ENCODE measurements around the gene GATB.

GATB gene, protein sequence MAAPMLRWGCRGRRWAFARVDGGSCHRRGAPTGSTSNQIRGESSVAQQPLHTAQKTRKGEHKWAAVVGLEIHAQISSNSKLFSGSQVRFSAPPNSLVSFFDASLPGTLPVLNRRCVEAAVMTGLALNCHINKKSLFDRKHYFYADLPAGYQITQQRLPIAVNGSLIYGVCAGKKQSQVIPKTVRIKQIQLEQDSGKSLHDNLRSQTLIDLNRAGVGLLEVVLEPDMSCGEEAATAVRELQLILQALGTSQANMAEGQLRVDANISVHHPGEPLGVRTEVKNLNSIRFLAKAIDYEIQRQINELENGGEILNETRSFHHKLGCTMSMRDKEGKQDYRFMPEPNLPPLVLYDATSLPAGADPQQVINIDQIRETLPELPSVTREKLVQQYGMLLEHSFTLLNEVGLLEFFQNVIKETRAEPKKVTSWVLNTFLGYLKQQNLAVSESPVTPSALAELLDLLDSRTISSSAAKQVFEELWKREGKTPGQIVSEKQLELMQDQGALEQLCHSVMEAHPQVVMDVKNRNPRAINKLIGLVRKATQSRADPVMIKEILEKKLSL

DNA sequence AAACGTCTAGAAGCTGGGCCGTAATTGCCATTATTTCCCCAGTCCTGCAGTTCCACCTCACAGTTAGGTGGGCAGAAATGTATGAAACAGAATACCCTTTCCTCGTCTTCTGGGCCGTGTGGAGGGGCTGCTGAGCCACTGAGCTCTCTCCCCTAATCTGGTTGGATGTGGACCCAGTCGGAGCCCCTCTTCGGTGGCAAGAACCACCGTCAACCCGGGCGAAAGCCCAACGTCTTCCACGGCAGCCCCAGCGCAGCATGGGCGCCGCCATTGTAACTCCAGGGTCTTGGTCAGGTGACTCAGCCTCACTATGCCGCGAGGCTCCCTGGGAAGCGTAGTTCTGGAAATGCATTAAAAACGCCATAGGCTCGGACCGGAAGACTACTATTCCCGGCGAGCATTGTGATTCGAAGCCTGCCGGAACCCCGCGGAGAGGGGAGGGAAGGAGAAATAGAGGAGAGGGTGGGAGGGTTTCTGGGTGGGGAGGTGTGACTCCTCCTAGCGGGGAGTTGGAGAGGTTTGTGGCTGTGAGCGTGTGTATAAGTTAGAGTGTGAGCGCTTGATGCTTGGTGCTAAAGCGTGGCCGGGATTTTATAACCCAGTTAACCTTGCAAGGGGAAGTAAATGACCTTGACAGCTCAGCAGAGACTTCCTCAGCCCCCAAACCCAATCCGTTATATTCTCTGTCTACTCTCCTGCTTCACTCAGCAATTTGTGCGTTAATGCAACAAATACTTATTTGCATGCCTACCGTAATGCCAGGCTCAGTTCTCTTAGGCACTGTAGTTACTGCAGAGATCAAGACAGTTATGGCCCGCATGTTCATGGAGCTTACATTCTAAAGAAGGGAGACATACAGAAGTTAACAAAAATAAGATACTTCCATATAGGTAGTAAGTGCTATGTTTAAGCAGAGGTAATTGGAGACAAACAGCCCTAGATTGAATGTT lies at the start of gene GATB:
Gene GATB, minus strand, starts transcription at position 296 of the 950 bp plus-strand sequence. Its CDS starts 25 bp downstream, at position 271.
- H3K4me1 Mint-ChIP-seq (ENCODE audit: low read depth): peaks cover 19% of the 10 kb centered on the region
- peaks cover 17% of the 10 kb centered on the region for H3K36me3 Mint-ChIP-seq (ENCODE audit: low read depth)
- peaks cover 8% of the 10 kb centered on the region for H3K27me3 Mint-ChIP-seq
- H3K4me3 Mint-ChIP-seq: peak within 1 kb of the TSS; percentile 100
- peaks cover 8% of the 10 kb centered on the region for H3K9me3 Mint-ChIP-seq
- H3K27ac Mint-ChIP-seq: peak within 1 kb of the TSS; percentile 99

DNA sequence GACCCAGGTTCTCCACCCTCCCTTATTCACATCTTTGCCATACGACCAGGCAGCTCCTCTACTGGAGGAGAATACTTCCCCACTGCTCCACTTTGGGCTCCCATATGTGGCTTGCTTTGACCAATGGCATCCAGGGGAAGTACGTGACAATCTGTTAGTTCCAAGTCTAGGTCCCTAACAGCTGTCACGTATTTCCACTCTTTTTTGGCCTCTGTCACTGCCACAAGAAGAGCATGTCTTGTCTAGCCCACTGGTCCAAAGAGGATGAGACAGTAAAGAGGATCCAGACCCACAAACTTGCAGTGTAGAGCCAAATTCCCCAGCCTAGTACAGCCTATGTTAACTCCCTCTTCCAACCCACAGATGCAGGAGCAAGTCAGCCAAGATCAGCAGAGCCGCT lies 49.7 kb upstream of the GATB start:
- H3K9me3 Mint-ChIP-seq: no peaks in the 10 kb centered on the region
- H3K27me3 Mint-ChIP-seq: no peaks in the 10 kb centered on the region
- no peaks in the 10 kb centered on the region for H3K4me1 Mint-ChIP-seq (ENCODE audit: low read depth)
- no peaks in the 10 kb centered on the region for H3K36me3 Mint-ChIP-seq (ENCODE audit: low read depth)
- no peak overlapping the region for H3K4me3 Mint-ChIP-seq
- H3K27ac Mint-ChIP-seq: no peak overlapping the region

DNA sequence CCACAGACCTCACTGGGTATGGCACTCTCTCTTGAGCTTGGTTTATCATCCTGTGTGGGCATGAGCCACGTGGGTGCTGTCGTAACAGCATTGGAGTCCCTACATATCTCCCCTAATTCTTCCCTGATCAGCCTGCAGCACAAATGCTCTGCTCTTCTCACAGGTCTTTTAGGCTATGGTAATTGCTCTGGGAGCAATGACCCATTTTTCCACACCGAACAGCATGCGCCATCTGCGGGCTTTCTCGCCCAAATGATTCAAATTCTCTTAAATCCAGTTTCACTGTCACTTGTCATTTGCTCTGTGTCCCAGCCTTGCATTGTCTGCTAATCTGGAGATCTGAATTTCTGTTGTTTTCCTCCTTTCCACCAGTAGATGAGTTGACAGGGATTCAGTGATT lies 48.9 kb upstream of the GATB start:
- Mint-ChIP-seq H3K4me3 (no peak overlapping the region), H3K27me3 (no peaks in the 10 kb centered on the region), H3K36me3 (ENCODE audit: low read depth) (no peaks in the 10 kb centered on the region), H3K4me1 (ENCODE audit: low read depth) (no peaks in the 10 kb centered on the region), H3K27ac (no peak overlapping the region), H3K9me3 (no peaks in the 10 kb centered on the region)

DNA sequence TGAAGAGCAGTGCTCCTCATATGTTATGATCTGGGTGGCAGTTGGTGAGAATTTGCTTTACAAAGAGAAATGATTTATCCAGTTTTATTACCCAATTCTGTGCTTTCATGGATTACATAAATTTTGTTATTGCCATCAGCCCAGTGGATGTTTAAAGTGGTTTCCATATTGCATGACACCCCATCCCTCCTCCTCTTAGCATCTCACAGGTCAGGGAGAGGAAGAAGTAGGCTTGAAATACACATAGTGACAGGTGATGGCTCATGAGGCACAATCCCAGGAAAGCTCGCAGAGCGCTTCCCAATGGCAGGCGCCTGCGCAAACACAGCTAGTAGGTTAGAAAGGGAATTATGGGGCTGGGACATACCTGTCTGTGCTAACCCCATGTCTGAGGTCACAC lies 47.7 kb upstream of the GATB start:
- H3K4me3 Mint-ChIP-seq: no peak overlapping the region
- H3K36me3 Mint-ChIP-seq (ENCODE audit: low read depth): no peaks in the 10 kb centered on the region
- H3K27me3 Mint-ChIP-seq: no peaks in the 10 kb centered on the region
- H3K9me3 Mint-ChIP-seq: no peaks in the 10 kb centered on the region
- H3K27ac Mint-ChIP-seq: no peak overlapping the region
- no peaks in the 10 kb centered on the region for H3K4me1 Mint-ChIP-seq (ENCODE audit: low read depth)

DNA sequence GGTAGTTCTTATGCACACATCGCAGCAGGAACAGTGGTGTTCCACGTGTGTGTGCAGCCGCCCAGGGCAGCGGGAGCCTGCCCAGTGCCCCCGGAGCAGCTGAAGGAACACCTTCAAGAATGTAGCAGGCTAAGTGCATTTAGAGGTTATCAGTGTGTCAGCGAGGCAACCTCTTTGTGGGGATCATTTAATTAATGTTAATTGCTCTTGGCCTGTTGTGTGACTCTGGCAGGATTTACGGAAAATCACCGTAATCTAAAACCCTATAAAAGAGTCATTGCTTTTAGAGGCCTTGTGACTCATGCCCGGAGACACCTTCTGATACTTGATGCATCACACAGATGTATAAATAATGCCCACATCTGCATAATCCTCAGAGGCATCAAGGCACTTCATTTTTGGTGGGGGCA lies 47.3 kb upstream of the GATB start:
- Mint-ChIP-seq H3K4me3 (no peak overlapping the region), H3K36me3 (ENCODE audit: low read depth) (no peaks in the 10 kb centered on the region), H3K27me3 (no peaks in the 10 kb centered on the region), H3K9me3 (no peaks in the 10 kb centered on the region), H3K4me1 (ENCODE audit: low read depth) (no peaks in the 10 kb centered on the region), H3K27ac (no peak overlapping the region)

DNA sequence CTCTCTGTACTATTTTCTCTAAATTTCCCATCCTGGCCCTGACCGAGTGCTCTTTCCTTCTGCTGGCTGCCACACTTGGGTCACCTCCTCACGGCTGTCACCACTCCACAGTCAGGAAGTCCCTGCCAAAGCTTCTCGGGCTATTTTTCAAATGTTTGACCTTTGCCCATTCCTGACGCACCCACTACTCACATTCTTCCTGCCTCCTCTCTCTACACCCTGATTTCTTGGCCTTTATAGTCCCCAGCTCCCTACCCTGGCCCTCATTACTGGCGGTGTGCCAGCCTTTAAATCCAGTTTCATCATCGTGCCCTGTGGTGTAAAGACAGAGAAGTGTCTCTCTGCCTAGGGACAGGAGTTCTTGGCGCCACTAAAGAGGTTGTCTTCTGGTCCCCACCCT lies 46.4 kb upstream of the GATB start:
- H3K27me3 Mint-ChIP-seq: no peaks in the 10 kb centered on the region
- no peak overlapping the region for H3K4me3 Mint-ChIP-seq
- no peaks in the 10 kb centered on the region for H3K9me3 Mint-ChIP-seq
- no peak overlapping the region for H3K27ac Mint-ChIP-seq
- H3K36me3 Mint-ChIP-seq (ENCODE audit: low read depth): no peaks in the 10 kb centered on the region
- no peaks in the 10 kb centered on the region for H3K4me1 Mint-ChIP-seq (ENCODE audit: low read depth)

DNA sequence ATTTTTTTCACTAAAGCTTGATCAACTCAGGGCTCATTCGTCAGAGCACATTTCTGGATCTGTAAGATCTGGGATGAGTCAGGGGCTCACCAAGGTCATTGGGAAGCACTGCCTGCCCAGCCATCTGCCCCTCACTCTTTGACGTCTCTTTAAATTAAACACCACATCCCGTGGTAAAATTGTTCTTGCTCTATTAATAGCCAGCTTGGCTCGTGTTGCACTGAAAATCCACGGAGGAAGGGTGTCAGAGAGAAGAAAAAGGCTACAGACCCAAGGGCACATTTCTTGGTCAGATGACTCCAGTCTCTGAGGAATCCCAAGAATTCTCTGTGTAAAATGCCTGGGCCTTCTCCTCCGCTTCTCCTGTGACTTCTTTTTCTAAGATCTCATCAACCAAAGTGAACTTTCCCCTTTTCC lies 45.7 kb upstream of the GATB start:
- Mint-ChIP-seq H3K4me1 (ENCODE audit: low read depth) (no peaks in the 10 kb centered on the region), H3K27me3 (no peaks in the 10 kb centered on the region), H3K36me3 (ENCODE audit: low read depth) (no peaks in the 10 kb centered on the region), H3K9me3 (no peaks in the 10 kb centered on the region), H3K27ac (no peak overlapping the region), H3K4me3 (no peak overlapping the region)

DNA sequence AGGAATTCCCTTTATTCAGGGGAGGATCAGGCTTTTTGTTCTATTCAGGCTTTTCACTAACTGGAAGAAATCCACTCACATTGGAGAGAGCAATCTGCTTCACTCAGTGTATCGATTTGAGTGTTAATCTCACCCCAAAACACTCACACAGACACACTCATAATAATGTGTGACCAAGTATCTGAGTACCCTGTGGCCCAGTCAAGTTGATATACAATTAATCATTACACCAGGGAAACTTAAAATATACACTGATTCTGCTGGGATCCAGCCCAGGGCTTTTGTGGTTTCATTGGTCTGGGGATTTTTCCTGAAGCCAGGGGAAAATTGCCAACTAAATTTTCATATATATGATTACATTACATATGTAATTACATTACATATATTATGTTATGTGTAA lies 44.0 kb upstream of the GATB start:
- Mint-ChIP-seq H3K27me3 (no peaks in the 10 kb centered on the region), H3K27ac (no peak overlapping the region), H3K9me3 (no peaks in the 10 kb centered on the region), H3K4me1 (ENCODE audit: low read depth) (no peaks in the 10 kb centered on the region), H3K4me3 (no peak overlapping the region), H3K36me3 (ENCODE audit: low read depth) (no peaks in the 10 kb centered on the region)

DNA sequence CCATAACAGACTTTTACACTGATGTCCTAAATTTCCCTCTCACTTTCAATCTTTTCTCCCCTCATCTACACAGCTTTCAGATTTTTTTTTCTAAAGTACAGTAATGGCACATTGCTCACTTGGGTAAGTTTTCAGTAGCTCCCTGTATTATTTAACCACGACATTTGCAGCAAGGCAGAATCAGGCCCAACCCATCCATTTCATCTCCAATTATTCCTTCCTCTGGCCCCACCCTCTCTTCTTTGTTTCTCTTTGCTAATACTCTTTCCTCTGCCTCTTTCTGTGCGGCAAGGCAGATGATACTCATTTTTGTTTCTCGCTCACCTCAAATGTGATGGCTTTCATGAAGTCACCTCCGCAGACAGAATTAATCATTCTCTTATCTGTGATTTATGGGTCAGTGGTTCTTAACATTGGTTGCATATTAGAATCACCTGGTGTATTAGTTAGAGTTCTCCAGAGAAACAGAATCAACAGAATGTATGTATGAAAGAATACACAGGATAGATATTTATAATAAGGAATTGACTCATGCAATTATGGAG lies 43.4 kb upstream of the GATB start:
- Mint-ChIP-seq H3K4me1 (ENCODE audit: low read depth) (no peaks in the 10 kb centered on the region), H3K36me3 (ENCODE audit: low read depth) (no peaks in the 10 kb centered on the region), H3K4me3 (no peak overlapping the region), H3K27ac (peak overlapping the region; percentile 1), H3K27me3 (no peaks in the 10 kb centered on the region), H3K9me3 (no peaks in the 10 kb centered on the region)

DNA sequence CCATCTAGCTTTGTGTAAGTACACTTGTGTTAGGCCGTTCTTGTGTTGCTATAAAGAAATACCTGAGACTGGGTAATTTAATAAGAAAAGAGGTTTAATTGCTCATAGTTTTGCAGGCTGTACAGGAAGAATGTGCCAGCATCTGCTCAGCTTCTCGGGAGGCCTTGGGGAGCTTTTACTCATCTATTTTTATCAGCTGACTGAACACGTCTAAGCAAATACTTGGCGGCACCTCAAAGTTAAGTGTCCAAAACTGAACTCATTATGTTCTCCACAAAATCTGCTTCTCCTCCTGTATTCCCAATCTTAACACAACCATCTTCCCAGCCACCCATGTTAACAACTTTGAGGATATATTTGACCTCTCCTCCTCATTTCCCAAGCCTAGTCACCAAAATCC lies 42.4 kb upstream of the GATB start:
- Mint-ChIP-seq H3K27me3 (no peaks in the 10 kb centered on the region), H3K4me3 (no peak overlapping the region), H3K27ac (no peak overlapping the region), H3K36me3 (ENCODE audit: low read depth) (no peaks in the 10 kb centered on the region), H3K4me1 (ENCODE audit: low read depth) (no peaks in the 10 kb centered on the region), H3K9me3 (no peaks in the 10 kb centered on the region)

DNA sequence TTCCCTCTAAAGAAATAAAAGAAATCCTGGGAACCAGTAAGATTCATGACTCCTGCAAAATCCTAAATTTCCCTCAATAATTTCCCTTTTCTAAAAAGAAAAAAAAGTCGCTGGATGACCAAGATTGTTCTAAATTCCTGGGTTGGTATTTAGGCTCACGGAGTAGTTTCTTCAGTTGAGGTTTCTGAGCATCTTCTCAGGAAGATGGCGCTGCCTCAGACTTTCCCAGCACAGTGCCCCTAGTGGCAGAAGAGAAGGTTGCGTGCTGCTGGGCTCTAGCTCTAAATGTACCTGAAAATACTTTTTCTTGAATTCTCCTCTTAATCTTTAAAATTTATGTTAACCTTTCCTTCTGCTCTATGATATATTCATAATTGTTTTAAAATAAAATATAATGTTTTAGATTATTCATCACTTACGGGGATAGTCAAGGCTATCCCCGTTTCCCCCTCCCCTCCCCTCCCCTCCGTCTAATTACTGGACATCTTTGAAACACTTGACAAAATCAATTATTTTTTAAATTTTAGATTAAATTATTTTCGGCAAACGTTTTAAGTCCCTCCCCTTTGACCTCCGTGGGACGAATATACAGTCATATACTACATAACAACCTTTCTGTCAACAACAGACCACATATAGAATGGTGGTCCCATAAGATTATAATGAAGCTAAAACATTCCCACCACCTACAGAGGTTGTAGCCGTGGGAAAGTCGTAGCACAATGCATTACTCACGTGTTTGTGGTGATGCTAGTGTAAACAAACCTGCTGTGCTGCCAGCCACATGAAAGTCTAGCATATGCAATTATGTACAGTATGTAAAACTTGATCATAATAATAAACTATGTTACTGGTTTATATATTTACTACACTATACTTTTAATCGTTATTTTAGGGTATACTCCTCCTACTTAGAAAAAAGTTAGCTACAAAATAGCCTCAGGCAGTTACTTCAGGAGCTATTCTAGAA lies 41.0 kb upstream of the GATB start:
- H3K9me3 Mint-ChIP-seq: no peaks in the 10 kb centered on the region
- no peak overlapping the region for H3K4me3 Mint-ChIP-seq
- H3K4me1 Mint-ChIP-seq (ENCODE audit: low read depth): no peaks in the 10 kb centered on the region
- no peak overlapping the region for H3K27ac Mint-ChIP-seq
- no peaks in the 10 kb centered on the region for H3K36me3 Mint-ChIP-seq (ENCODE audit: low read depth)
- H3K27me3 Mint-ChIP-seq: no peaks in the 10 kb centered on the region

DNA sequence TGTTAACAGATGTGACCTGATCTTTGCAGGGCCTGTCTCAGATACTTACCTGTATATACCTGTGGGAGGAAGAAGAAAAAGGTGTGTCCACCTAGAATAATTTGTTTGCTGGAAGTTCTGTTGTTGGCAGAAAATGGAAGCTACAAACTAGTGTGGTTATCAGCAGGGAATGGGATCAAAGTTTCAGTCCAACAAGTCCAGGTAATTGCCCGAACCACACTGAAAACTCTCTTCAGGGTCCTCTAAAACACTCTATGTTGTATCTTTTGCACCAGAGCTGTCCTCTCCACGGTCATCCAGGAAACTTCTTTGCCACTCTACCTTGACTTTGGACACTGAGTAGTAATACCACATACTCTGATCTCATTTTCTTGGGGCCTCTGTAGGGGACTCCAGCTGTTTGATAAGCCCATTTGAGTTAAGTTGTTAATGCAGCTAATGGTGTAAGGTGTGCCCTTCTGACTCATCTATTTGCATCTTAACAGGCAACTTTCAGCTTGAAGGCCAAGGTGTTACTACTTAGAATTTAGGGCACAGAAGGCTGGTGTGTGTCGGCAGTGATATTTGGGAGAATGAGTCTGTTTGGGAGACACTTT lies 38.7 kb upstream of the GATB start:
- Mint-ChIP-seq H3K27ac (no peak overlapping the region), H3K4me1 (ENCODE audit: low read depth) (no peaks in the 10 kb centered on the region), H3K36me3 (ENCODE audit: low read depth) (no peaks in the 10 kb centered on the region), H3K9me3 (no peaks in the 10 kb centered on the region), H3K4me3 (no peak overlapping the region), H3K27me3 (peaks cover 6% of the 10 kb centered on the region)

DNA sequence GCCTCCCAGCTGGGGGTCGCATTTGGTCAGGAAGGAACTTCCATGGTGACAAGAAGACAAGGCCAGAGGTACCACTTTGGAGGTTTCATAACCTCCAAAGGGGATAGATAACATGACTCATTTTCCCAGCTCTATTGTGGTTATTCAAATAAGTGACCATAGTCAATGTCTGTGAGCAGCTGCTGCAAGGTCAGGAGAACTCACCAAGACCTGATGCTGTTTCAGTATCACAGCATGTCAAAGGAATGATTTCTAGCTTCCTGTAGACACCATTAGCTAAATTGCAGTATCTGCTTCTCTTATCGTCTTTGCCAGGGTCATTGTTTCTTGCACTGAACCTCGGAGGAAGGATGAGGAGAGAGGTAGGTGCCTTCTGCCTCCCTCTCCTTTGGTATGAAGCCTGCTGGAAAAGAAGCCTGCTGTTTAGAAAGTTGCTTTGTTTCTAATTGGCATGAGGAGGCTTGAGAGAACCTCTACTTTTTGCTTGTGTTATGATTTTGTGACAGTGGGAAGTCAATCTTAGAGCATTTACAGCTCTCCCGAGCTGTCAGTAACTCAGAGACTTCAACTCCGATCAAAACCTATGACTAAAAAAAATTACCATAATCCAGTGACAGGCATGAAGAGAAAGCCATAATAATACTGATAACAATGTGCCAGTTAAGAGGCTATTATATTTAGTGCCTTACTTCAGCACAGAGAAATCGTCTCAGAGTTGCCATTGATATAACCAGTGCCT lies 38.0 kb upstream of the GATB start:
- no peaks in the 10 kb centered on the region for H3K36me3 Mint-ChIP-seq (ENCODE audit: low read depth)
- no peaks in the 10 kb centered on the region for H3K4me1 Mint-ChIP-seq (ENCODE audit: low read depth)
- H3K27me3 Mint-ChIP-seq: peaks cover 9% of the 10 kb centered on the region
- H3K9me3 Mint-ChIP-seq: no peaks in the 10 kb centered on the region
- no peak overlapping the region for H3K4me3 Mint-ChIP-seq
- H3K27ac Mint-ChIP-seq: no peak overlapping the region
